IMR-90 (cell line): ENCODE measurements around the gene MAN2A1. TPM values are rescaled to one million over a fixed set of nuclear protein-coding genes. Genes with fewer than 3 reads are reported as not detected.

Experiments
- ATAC-seq: fragments of 200-7000 bp; cut with Tn5 transposase; 2 replicates; pipeline ENCODE4 v1.9.1; 2020; ENCODE audit warnings: low read depth, mild to moderate bottlenecking, moderate library complexity
- BruUV-seq: library from RNA; stranded (reverse); fragments of 400-500 nt; replicated peaks from 2 replicates; lab custom pipeline; 2021; lab: Mats Ljungman, UMichigan
- CTCF ChIA-PET: fragments of 300-600 bp; formaldehyde crosslinking; extraction: SDS; loops from one replicate; lab custom pipeline; 2021; ENCODE audit warnings: antibody characterized with exemption; lab: Yijun Ruan, JAX
- POLR2A ChIA-PET: fragments of 300-600 bp; sonication (Branson Sonifier 250); formaldehyde crosslinking; loops from one replicate; lab custom pipeline; 2022; ENCODE audit warnings: antibody characterized with exemption; ENCODE audit not compliant: unreplicated experiment; lab: Charles Lee
- DNase-seq: peaks from one replicate; pipeline ENCODE4 v3.0.0; 2013
- H2AFZ ChIP-seq: replicated peaks from 2 replicates; pipeline ENCODE3; 2013; ENCODE audit warnings: low read length, mild to moderate bottlenecking; ENCODE audit not compliant: poor library complexity
- H2AK5ac ChIP-seq: 2 replicates; pipeline ENCODE4 v1.6.1; 2013; ENCODE audit warnings: low read depth, low read length, inconsistent platforms
- H2AK9ac ChIP-seq: replicated peaks from 2 replicates; pipeline ENCODE3; 2013; ENCODE audit warnings: mild to moderate bottlenecking, low read depth, low read length, moderate library complexity; ENCODE audit not compliant: poor library complexity
- H2BK120ac ChIP-seq: 2 replicates; pipeline ENCODE4 v1.6.1; 2013; ENCODE audit warnings: low read depth, low read length, inconsistent platforms
- H2BK15ac ChIP-seq: 3 replicates; pipeline ENCODE4 v1.6.1; 2013; ENCODE audit warnings: low read depth, low read length, inconsistent platforms
- H2BK20ac ChIP-seq: 2 replicates; pipeline ENCODE4 v1.6.1; 2013; ENCODE audit warnings: low read depth, mild to moderate bottlenecking, inconsistent platforms, low read length, moderate library complexity
- H2BK5ac ChIP-seq: 2 replicates; pipeline ENCODE4 v1.6.1; 2013; ENCODE audit warnings: mild to moderate bottlenecking, low read depth, low read length, inconsistent platforms; ENCODE audit not compliant: poor library complexity, severe bottlenecking
- H3K14ac ChIP-seq: replicated peaks from 2 replicates; pipeline ENCODE4 v1.6.1; 2013; ENCODE audit warnings: low read depth, low read length, inconsistent platforms
- H3K18ac ChIP-seq: 2 replicates; pipeline ENCODE4 v1.6.1; 2013; ENCODE audit warnings: low read depth, low read length, control low read depth
- H3K23ac ChIP-seq: 2 replicates; pipeline ENCODE4 v1.6.1; 2013; ENCODE audit warnings: low read depth, low read length, inconsistent platforms
- H3K27ac ChIP-seq: 2 replicates; pipeline ENCODE4 v1.5.1; 2013; ENCODE audit warnings: mild to moderate bottlenecking, control low read depth, low read length; ENCODE audit not compliant: insufficient read depth
- H3K27me3 ChIP-seq: 2 replicates; pipeline ENCODE4 v1.6.1; 2013; ENCODE audit warnings: low read length; ENCODE audit not compliant: control insufficient read depth, insufficient read depth
- H3K36me3 ChIP-seq: 2 replicates; pipeline ENCODE4 v1.6.1; 2013; ENCODE audit warnings: low read length, mixed read lengths; ENCODE audit not compliant: control insufficient read depth, insufficient read depth
- H3K4ac ChIP-seq: 2 replicates; pipeline ENCODE4 v1.6.1; 2013; ENCODE audit warnings: low read depth, low read length, inconsistent platforms
- H3K4me1 ChIP-seq: 2 replicates; pipeline ENCODE4 v1.6.1; 2013; ENCODE audit warnings: low read length, mixed read lengths; ENCODE audit not compliant: control insufficient read depth, insufficient read depth
- H3K4me2 ChIP-seq: 2 replicates; pipeline ENCODE4 v1.6.1; 2013; ENCODE audit warnings: low read depth, mild to moderate bottlenecking, control low read depth, low read length, moderate library complexity
- H3K4me3 ChIP-seq: 2 replicates; pipeline ENCODE4 v1.5.1; 2013; ENCODE audit warnings: low read depth, mild to moderate bottlenecking, control low read depth, low read length, moderate library complexity; ENCODE audit not compliant: insufficient read depth
- H3K56ac ChIP-seq: 2 replicates; pipeline ENCODE4 v1.6.1; 2013; ENCODE audit warnings: low read length, inconsistent platforms; ENCODE audit not compliant: insufficient read depth; ENCODE audit errors: extremely low read depth
- H3K79me1 ChIP-seq, 2 experiments: 2 replicates each; pipeline ENCODE4 v1.6.1; 2013; ENCODE audit warnings: low read length in 2 of 2, inconsistent platforms in 1 of 2, low read depth in 1 of 2
- H3K9ac ChIP-seq: 2 replicates; pipeline ENCODE4 v1.6.1; 2013; ENCODE audit warnings: low read depth, low read length, control low read depth
- H3K9me1 ChIP-seq: 2 replicates; pipeline ENCODE4 v1.6.1; 2013; ENCODE audit warnings: low read length, inconsistent platforms; ENCODE audit not compliant: insufficient read depth
- H3K9me3 ChIP-seq: 2 replicates; pipeline ENCODE4 v1.6.1; 2013; ENCODE audit warnings: low read length; ENCODE audit not compliant: control insufficient read depth, insufficient read depth
- H4K20me1 ChIP-seq: 2 replicates; pipeline ENCODE4 v1.6.1; 2013; ENCODE audit warnings: low read length, inconsistent platforms; ENCODE audit not compliant: insufficient read depth
- H4K5ac ChIP-seq: 2 replicates; pipeline ENCODE4 v1.6.1; 2013; ENCODE audit warnings: mild to moderate bottlenecking, low read depth, low read length, control low read depth
- H4K8ac ChIP-seq, 2 experiments: 2 replicates each; pipeline ENCODE4 v1.6.1; 2013; ENCODE audit warnings: low read depth in 2 of 2, low read length in 2 of 2, control low read depth in 1 of 2, inconsistent platforms in 1 of 2
- H4K91ac ChIP-seq: 2 replicates; pipeline ENCODE4 v1.6.1; 2013; ENCODE audit warnings: low read depth, low read length, inconsistent platforms; ENCODE audit not compliant: insufficient read depth
- BHLHE40 ChIP-seq: fragments of 150-350 bp; IDR thresholded peaks from 2 replicates; pipeline ENCODE4 v1.6.1; 2016; ENCODE audit warnings: mild to moderate bottlenecking, low read depth, low read length
- CEBPB ChIP-seq: IDR thresholded peaks from 2 replicates; pipeline ENCODE4 v1.6.1; 2012; ENCODE audit warnings: low read depth, low read length, improper control_type of control experiment
- CHD1 ChIP-seq: IDR thresholded peaks from 2 replicates; pipeline ENCODE4 v1.6.1; 2012; ENCODE audit warnings: low read depth, low read length, improper control_type of control experiment
- CTCF ChIP-seq: conservative IDR thresholded peaks from 2 replicates; pipeline ENCODE4 v1.5.1; 2012; ENCODE audit warnings: mild to moderate bottlenecking, low read depth, low read length, improper control_type of control experiment
- ELK1 ChIP-seq: fragments of 150-350 bp; IDR thresholded peaks from 2 replicates; pipeline ENCODE4 v1.6.1; 2016; ENCODE audit warnings: low read depth, mild to moderate bottlenecking, low read length, moderate library complexity, borderline replicate concordance
- FOS ChIP-seq: fragments of 150-350 bp; IDR thresholded peaks from 2 replicates; pipeline ENCODE4 v1.6.1; 2016; ENCODE audit warnings: low read depth, low read length
- MAFK ChIP-seq: IDR thresholded peaks from 2 replicates; pipeline ENCODE4 v1.6.1; 2012; ENCODE audit warnings: low read depth, low read length, improper control_type of control experiment
- MAZ ChIP-seq: IDR thresholded peaks from 2 replicates; pipeline ENCODE4 v1.6.1; 2012; ENCODE audit warnings: low read depth, mild to moderate bottlenecking, low read length, improper control_type of control experiment, moderate library complexity, borderline replicate concordance
- MXI1 ChIP-seq: IDR thresholded peaks from 2 replicates; pipeline ENCODE4 v1.6.1; 2012; ENCODE audit warnings: low read depth, mild to moderate bottlenecking, low read length, moderate library complexity, borderline replicate concordance
- NFE2L2 ChIP-seq: fragments of 150-350 bp; IDR thresholded peaks from 2 replicates; pipeline ENCODE4 v1.6.1; 2016; ENCODE audit warnings: low read depth, mild to moderate bottlenecking, low read length
- POLR2A ChIP-seq: IDR thresholded peaks from 2 replicates; pipeline ENCODE4 v1.6.1; 2012; ENCODE audit warnings: mild to moderate bottlenecking, low read depth, low read length
- RAD21 ChIP-seq: IDR thresholded peaks from 2 replicates; pipeline ENCODE4 v1.6.1; 2012; ENCODE audit warnings: low read length, improper control_type of control experiment
- RCOR1 ChIP-seq: IDR thresholded peaks from 2 replicates; pipeline ENCODE4 v1.6.1; 2012; ENCODE audit warnings: mild to moderate bottlenecking, low read length, improper control_type of control experiment; ENCODE audit not compliant: insufficient replicate concordance
- RFX5 ChIP-seq: IDR thresholded peaks from 2 replicates; pipeline ENCODE4 v1.8.0; 2012; ENCODE audit warnings: low read depth, mild to moderate bottlenecking, low read length, moderate library complexity
- SMC3 ChIP-seq: fragments of 150-350 bp; IDR thresholded peaks from 2 replicates; pipeline ENCODE4 v1.6.1; 2016; ENCODE audit warnings: low read depth, mild to moderate bottlenecking, antibody characterized with exemption, low read length, moderate library complexity
- USF2 ChIP-seq: fragments of 150-350 bp; IDR thresholded peaks from 2 replicates; pipeline ENCODE4 v1.6.1; 2017; ENCODE audit warnings: mild to moderate bottlenecking, antibody characterized with exemption, low read length, low read depth
- WGBS, 2 experiments: methylation state at CpG; one replicate each; pipeline versions ENCODE4 v1.1.5 to v1.1.7; 2013; ENCODE audit warnings: missing lambda C conversion rate in 2 of 2; ENCODE audit not compliant: insufficient read length in 1 of 2; ENCODE audit errors: extremely low coverage in 2 of 2; 5-methylcytosine and 5-hydroxymethylcytosine counted together
- dilution Hi-C: fragments of 300-500 bp; cut with HindIII; formaldehyde crosslinking; loops from one replicate; pipeline ENCODE4 v1.14.3; 2018; ENCODE audit warnings: low sequenced_read_pairs; ENCODE audit not compliant: unreplicated experiment
- in situ Hi-C: fragments of 300-500 bp; cut with MboI; formaldehyde crosslinking; loops from 3 replicates; pipeline ENCODE4 v1.14.3; 2019; ENCODE audit warnings: low sequenced_read_pairs, inconsistent platforms, mixed read lengths
- intact Hi-C: fragments of 100-400 bp; cut with micrococcal nuclease; formaldehyde crosslinking; loops from 2 replicates; pipeline ENCODE4 v1.10.0; 2022
- polyA plus RNA-seq, 3 experiments: library from polyadenylated mRNA; depleted of rRNA; stranded (reverse); fragments of >200 nt; gene quantifications; 2 replicates each; pipeline ENCODE4 v1.2.3, GENCODE V29; 2012; ENCODE audit warnings: low replicate concordance in 1 of 3
- total RNA-seq: library from RNA; depleted of rRNA; stranded (reverse); fragments of >200 nt; gene quantifications from 2 replicates; pipeline ENCODE4 v1.2.3, GENCODE V29; 2012

The MAN2A1 gene
- total and polyA plus RNA-seq, 2 of the 4 experiments (the other 2 are of a cell fraction) = 16.4 to 29.6 TPM

- no peak for ATAC-seq
- Histone ChIP-seq H3K79me1 (peaks cover 0 to 5% of the 10 kb centered on the region in 2 experiments; a peak in 2 of 4 replicates), H3K4ac (no peak overlapping the region), H2AK9ac (no peak overlapping the region), H2AFZ (no peak overlapping the region), H4K8ac (no peak overlapping the region), H2BK5ac (no peak overlapping the region), H3K9me3 (peaks cover 3% of the 10 kb centered on the region; the same call in 1 of the 2 replicates), H3K36me3 (peaks cover 10% of the 10 kb centered on the region), H3K4me2 (no peak overlapping the region), H3K4me1 (peaks cover under 1% of the 10 kb centered on the region; the same call in 1 of the 2 replicates), H3K9me1 (no peaks in the 10 kb centered on the region), H4K5ac (no peak overlapping the region), H3K27me3 (no peaks in the 10 kb centered on the region), H3K9ac (no peak overlapping the region), H2BK120ac (no peak overlapping the region), H3K27ac (no peak overlapping the region), H2BK15ac (no peak overlapping the region), H3K23ac (no peak overlapping the region), H2AK5ac (no peak overlapping the region), H4K91ac (no peak overlapping the region), H3K56ac (no peak overlapping the region), H2BK20ac (no peak overlapping the region), H3K14ac (no peak overlapping the region), H3K4me3 (no peak overlapping the region), H3K18ac (no peak overlapping the region), H4K20me1 (no peaks in the 10 kb centered on the region)
- ChIA-PET CTCF (interaction anchor here (1.3 kb wide), 1 partner anchor 13 kb away, joined by 3 read pairs; no protein-coding TSS in a partner anchor), POLR2A (no interaction called here)
- dilution Hi-C loops (no loop called here), in situ Hi-C loops (no loop called here), intact Hi-C loops (loop anchor here (10.0 kb wide), 1 partner anchor 365 kb away; no protein-coding TSS in a partner anchor)
- no peak for DNase-seq
- no peak for TF ChIP-seq MAFK
- no peak for TF ChIP-seq RCOR1
- no peak for TF ChIP-seq RAD21
- TF ChIP-seq CHD1 = no peak
- TF ChIP-seq CTCF = no peak
- TF ChIP-seq POLR2A = no peak
- no peak for TF ChIP-seq SMC3
- no peak for TF ChIP-seq RFX5
- no peak for TF ChIP-seq USF2
- no peak for TF ChIP-seq NFE2L2
- TF ChIP-seq MAZ = no peak
- no peak for TF ChIP-seq BHLHE40
- TF ChIP-seq CEBPB = no peak
- TF ChIP-seq FOS = no peak
- no peak for TF ChIP-seq ELK1
- no peak for TF ChIP-seq MXI1
- BruUV-seq = no TSS peak
- WGBS, 2 experiments = 100% methylated on average over 3 of the region's 4 CpGs; no CpG with 5 or more reads in 1 of the 2 experiments
Measured at GRCh38 chr5:109849478-109850088, 159.9 kb downstream of the MAN2A1 start.
